HG03342 (cell line): ENCODE data around the gene CETN2.

ENCODE experiments used
- ATAC-seq: cut with Tn5 transposase; IDR thresholded peaks from one replicate; pipeline ENCODE4 v1.9.1; 2021; ENCODE audit warnings: mild to moderate bottlenecking, moderate library complexity; ENCODE audit not compliant: unreplicated experiment

The CETN2 gene

DNA sequence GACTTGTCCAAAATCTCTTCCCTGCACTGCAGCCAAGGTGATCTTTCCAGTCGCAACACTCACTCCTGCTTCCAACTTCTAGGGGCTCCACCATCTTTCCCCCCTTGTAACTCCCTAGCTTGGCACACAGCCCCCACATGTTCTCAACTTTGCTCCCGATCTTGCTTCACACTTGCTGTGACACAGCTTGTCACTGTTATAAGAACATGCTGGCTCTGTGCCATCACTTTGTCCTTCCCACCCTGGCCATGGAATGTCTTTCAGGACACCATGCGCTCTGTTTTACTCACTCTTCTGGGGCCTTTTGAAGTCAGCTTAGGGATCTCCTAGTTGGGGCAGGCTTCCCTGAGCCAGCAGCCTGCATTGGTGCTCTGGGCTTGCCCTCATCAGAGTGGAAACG is 2.8 kb upstream of the CETN2 start:
- ATAC-seq: no peak

DNA sequence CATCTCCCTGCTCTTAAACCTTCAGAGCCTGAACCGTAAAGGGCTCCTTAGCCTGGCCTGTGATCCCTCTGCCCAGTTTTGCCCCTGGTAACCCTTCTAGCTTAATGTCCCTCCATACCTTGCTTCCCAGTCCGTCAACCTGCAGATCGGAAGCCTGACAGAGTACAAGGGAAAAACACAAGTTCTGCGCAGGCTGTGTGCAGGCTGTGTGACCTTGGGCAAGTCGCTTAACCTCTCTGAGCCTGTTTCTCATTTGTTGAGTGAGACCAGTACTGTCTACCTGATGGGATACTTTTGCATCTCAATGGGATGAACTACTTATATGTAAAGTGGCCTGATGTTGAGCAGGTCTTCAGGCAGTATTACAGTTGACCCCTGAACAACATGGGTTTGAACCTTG is 2.0 kb upstream of the CETN2 start:
- no peak for ATAC-seq

DNA sequence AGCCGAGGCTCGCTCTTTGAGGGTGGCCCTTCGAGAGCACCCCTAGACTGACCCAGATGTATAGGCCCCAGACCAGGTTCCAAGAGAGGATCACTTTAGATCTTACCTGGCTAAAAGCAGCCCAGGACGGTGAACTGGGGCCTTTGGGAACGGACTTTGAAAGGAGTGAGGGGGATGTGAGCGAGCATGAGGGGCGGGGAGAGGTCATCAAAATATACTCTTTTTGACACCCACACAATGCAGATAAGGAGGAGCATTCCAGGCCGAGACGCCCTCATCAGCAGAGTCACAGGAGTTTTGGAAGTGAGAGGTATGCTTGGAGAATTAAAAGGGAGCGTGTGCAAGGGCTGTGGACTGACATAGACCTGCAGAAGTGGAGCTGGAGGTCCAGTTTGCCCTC is 834 bp upstream of the CETN2 start:
- ATAC-seq: peak; percentile 0

DNA sequence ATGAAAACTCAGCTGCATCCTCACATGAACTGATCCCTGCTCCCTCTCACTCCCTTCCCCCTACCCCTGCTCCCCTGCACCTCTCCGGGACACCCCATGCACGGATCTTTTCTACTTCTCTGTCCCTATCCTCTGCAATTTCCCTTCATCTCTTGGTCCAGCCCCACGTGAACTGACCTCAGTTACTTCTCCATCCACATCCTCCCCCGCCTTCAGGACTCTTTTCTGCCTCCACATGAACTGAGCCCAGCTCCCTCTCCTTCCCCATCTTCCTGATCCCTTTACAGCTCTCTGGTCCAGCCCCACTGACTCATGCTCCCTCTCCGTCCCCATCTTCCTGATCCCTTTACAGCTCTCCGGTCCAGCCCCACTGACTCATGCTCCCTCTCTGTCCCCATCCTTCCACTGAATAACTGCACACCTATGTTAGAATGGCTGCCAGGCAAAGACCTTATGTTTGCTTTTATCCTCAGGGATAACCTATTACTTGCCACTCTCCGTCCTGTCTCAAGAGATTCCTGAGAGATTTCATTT is 5.6 kb downstream of the CETN2 start:
- ATAC-seq: no peak

DNA sequence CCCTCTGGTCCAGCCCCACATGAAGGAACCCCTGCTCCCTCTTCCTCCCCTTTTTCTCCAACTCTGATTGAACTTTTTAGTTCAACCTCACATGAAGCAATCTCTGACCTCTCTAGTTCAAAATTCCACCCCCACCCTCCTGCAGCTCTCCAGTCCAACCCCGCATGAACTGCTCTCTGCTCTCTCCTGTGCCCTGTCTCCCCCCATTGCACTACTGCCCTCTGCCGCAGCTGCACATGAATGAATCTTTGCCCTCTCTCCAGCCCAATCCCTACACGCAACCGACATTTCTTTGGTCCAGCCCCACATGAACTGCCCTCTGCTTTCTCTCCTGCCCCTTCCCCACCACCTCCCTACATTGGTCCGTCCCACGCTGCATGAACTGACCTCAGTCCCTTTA is 6.9 kb downstream of the CETN2 start:
- ATAC-seq: no peak

DNA sequence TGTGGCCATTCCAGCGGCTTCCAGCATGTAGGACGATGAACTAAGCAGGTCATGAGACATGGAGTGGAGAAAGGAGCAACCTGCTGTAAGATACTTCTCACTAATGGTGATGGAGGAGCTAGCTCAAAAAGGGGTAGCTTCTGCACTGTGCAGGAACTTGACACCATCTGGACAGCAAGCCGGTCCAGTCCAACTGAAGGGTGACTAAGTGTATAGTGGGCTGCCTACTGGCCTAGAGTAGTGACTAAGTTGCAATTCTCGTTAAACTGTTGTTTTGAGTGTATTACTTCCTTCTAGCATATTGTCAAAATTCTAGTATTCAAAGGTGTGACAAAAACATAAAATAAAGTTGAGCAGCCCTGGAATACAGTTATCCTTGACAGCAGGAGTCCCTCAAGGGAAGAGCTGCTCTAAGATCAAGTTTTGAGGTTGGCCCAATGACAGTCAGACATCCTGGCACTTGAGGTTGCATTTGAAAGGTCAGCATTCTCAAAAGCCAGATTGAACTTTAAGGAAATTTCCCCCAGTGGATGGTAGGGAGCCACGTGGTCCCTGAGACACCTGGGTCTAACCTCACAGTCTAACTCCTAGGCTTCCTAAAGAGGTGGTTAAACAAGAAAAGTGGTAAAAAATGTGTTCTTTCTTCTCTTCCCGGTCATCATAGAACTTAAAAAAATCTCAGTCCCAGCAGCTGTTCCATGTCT is 8.0 kb downstream of the CETN2 start:
- no peak for ATAC-seq

DNA sequence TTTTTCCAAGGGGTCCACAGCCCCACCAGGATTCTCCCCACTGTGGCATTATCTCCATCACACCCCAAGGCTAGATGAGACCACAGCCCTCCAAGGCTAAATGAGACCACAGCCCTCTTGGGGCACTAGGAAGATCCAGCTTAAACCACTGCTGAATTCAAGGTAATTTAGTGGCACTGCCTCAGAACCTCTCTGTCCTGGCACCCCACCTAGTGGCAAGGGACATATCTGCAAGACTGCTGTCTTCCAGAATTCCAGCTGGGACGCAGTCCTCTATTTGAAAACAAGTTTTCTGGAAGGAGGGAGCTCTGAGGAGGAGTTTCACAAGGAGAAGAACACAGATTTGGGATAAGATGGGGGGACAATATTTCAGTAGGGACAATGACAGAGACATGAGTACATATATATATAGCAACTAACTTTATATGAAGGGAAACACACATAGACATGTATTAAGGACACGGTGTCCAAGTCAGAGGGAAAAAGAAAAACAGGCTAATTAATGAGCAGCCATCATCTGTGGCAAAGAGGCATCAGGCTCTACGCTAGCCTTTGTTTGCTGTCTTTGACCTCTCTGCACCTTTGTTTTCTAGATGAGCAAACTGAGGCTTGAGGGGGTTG is 9.3 kb downstream of the CETN2 start:
- peak; percentile 65 for ATAC-seq

DNA sequence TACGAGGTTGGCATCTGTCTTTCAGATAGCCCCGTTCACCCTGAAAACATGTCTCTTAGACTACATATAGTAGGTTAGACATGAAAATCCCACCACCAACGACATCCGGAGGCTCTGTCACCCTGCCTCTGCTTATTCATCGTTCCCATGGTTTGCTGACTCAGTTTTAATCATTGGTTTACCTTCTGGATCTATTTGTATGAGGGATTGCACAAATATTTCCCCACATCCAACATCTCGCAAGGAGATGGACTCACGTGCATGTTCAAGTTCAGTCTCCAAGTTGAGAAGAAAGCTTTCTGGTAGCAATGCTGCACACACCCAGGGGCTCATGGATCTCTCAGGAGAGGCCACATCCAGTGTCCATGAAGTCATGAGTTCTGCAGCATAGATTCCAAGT is 10.8 kb downstream of the CETN2 start:
- ATAC-seq: no peak

DNA sequence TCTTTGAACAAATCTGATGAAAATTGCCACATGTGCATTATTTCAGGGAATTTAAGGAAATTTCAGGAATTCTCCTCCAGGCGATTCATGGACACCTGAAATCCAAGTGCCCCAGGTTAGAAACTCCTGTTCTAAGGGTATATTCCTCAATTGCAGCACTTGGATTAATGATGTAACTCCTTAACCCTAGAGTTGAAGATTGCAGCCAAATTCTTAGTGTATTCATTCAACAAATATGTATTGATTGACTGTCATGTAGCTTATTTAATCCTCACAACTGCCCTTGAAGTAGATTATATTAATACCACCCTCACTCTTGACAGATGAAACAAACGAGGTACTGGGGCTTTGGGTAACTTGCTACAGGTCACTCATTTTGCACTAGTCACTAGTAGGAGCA is 11.3 kb downstream of the CETN2 start:
- no peak for ATAC-seq

DNA sequence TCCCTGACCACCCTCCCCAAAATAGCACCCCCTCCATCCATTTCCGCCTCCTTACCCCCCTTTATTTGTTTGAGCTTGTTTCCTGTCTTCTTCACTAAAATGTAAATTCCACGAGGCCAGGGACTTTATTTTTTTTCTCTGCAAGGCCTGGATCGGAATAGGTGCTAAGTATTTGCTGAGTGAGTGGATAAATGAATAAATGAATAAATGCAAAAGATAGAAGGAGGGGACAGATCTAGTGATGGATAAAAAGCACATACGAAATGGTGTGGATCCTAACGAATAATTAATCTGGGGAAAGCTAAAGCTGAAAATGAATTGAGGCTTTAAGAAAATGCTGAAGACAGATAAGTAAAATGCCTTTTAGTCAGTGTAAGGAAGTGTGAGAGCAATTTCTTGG is 12.2 kb downstream of the CETN2 start:
- no peak for ATAC-seq

DNA sequence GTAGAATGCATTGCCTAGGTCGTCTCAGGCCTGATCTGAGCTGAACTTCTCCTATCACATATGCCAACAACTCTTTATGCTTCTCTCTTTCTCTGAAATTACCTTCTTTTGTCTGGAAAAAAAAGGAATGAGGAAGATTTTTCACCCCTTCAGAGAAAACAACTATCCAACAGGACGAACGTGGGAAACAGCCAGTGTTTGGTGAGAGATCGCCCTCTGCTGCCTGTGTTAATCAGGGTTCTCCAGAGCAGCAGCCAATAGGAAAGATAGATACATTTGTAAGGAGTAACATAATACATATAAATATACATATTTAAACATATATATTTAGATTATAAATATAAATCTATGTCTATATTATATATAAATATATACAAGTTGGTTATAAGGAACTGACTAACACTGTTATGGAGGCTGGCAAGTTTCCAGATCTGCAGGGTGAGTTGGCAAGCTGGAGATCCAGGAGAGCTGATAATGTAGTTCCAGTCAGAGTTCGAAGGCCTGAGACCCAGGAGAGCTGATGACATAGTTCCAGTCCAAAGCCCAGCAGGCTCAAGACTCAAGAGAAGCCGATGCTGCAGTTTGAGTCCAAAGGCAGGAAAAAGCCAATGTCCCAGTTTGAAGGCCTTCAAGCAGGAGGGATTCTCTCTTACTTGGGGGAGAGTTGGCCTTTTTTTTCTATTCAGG is 13.3 kb downstream of the CETN2 start:
- no peak for ATAC-seq

DNA sequence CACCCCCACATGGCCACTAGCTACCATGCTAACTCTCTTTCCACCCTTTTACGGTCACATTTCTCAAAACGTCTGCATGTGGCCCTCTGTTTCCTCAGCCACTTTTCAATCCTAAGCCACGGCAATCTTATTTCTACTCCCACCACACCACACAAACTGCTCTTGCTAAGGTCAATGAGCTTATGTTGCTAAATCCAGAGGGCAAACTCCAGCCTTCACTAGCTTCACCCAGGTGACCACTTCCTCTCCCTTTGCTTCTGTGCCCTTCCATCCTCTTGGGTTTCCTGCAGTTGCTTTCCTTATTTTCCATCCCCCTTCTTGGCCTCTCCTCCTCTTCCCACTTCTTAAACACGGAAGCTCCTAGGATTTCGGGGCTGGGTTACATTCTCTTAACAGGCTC is 16.5 kb downstream of the CETN2 start:
- ATAC-seq: no peak

DNA sequence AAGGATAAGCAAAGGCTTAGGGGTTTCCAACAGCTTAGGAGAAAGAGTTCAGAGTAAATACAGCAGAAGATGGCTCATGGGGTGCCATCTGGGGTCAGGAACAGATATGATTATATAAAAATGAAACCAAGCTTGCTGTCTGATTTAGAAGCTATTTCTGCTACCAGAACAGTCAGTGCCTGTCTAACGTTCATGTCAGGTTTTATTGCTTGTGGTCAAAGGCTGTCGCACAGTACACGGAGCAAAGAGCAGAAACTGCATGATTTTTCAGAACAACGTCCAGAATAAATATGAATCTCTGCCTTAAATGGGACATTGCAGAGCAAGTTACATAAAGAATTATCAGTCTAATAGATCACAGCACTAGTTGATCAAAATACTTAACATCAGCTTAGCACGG is 17.4 kb downstream of the CETN2 start:
- no peak for ATAC-seq

DNA sequence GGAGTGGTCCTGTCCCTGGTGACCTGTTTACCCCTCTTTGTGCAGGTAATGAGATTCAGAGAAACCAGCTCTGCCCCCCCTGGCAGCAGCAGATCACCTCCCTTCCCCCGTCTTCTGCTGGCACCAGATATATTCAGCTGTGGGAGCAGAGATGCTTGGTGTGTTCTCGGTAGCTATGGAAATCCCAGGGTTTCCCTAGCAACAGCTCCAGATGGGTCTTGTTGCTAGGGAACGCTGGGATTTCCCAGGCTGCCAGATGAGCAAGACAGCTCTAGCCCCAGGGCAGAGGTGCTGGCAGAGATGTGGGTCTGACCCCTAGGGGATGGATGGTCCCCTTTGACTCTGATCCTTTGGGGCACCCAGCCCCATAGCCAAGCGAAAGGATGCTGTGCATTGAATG is 20.2 kb downstream of the CETN2 start:
- ATAC-seq: no peak

DNA sequence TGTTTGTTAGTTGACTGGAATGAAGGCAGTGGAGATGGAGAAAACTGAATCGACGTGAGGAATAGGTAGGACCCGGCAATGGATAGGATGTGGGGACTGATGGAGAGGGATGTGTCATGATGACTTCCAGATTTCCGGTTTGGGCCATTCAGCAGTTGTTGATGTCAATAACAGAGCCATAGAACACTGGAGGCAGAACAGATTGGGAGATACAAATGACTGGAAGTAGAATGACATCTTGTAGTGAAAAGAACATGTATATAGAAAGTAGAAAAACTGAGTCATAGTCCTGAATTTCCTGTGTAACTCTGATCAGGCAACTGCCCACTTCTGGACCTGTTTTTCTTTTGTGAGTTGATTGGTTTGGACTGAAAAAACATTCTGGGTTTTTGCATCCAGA is 24.5 kb downstream of the CETN2 start:
- ATAC-seq: no peak

DNA sequence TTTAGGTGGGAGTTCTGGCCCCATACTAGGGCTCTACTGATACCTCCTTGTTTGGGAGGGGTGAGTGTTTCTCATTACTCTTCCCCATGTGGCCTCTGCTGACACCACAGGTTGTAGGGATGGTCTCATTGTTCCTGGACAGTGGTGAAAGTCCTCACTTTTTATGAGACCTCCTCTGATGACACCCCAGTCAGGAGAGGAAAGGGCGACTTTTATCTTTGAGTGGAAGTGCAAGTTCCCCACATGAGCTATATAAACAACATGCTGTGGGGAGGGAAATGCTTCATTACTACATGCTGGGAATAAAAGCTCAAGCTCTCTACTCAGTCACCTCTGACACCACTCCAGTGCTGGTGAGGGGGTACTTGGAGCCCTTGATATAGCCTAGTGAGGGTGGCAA is 31.6 kb downstream of the CETN2 start:
- ATAC-seq: no peak

DNA sequence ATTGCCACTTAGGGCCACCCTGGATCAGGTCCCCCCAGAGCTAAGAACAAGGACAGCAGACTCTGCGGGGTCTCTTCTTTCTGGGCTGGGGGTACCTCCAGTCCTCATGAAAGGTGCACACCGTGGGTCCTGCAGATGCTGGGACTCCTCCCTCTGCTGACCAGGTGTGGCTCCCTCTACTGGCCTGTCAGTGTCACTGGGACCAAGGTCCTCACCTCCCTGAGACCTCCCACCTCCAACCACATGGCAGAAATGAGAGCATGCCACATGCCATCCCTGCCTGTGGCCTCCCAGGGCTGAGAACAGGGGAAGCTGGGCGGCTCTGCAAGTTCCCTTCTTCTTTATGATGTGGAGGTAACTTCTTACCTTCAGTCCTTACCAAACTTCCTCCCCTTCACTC is 43.5 kb downstream of the CETN2 start:
- ATAC-seq: peak; percentile 82
